HG02973 (cell line): ENCODE data around the gene TMBIM1.

Experiments
- ATAC-seq: cut with Tn5 transposase; IDR thresholded peaks from one replicate; pipeline ENCODE4 v1.9.1; 2021; ENCODE audit warnings: moderate library complexity; ENCODE audit not compliant: unreplicated experiment

TMBIM1 gene

DNA sequence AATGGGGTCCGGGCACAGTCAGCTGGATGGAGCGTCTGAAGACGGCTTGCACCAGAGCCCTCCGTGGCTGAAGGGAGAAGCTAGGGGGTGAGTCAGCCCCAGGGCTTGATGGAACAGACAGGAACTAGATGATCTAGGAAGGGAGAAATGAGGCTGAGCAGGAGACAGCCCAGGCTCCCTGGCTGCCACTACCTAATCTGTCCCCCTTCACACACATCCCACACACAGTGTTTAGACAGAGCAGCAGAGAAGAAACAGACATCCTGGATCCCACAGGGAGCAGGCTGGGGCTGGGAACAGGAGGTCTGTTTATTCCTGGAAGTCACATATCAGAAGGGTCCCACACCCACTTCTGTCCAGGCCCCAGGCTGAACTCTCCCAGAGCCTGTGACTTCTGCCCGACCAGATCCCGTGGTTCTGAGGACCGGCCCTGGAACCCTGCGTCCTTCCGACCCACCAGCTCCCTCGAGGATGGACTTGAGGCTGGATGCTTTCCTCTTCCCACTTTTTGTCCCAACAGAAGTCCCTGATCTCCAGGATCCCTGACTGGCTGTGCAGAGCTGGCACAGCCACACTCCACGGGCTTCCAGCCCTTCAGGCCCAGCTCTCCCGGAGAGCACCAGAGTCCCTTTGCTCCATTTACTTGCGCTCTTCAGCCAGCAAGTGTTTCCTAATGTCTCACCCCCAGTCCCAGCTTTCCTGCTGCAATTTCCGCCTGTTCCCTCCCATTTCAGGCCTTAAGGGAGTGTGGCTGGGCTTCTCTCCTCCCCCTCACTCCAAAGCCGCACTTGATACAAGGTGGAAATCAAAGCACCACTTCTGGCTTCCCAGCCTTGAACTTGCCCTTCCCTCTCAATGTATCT lies 33.0 kb downstream of the TMBIM1 start:
- no peak for ATAC-seq

GRCh38 chr2:218257390-218257981 lies 34.8 kb downstream of the TMBIM1 start:
- ATAC-seq, result peak; percentile 74

- peak; percentile 11 for ATAC-seq
Measured at GRCh38 chr2:218256612-218257350, 35.5 kb downstream of the TMBIM1 start.

- no peak for ATAC-seq
Measured at GRCh38 chr2:218255446-218255845, 36.9 kb downstream of the TMBIM1 start.

GRCh38 chr2:218253232-218253625 lies 39.1 kb downstream of the TMBIM1 start:
- ATAC-seq, result no peak

DNA sequence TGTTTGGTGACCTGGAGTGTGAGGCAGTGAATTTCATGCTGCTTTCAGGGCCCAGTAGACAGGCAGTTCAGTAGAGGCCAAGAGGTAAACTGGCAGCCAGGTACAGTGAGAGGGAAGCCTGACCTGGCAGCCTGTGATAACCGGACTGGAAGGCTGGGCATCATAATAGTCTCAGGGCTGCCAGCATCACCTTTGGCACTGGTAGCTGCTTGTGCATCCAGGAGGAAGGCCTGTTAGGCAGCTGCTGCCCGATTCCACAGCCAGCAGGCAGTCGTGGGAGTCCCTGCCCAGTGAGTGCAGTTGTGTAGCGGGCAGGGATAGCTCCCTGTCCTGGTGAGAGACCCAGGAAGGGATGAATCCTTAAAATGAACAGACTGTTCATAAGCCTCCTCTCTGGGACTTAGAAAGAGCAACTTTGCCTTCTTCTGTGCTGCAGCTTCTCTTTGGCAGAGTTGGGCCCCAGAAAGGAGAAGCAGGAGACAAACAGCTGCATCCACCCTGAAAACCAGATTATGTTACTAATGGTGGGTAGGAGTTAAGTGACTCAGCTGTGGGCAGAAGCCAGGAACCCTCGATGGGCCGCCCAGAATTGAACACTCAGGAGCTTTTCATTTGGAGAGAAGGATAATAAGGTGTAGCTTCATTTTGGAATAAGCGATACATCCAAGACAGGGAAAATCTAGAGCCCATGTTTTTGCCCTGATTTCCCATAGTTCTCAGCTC lies 39.6 kb downstream of the TMBIM1 start:
- ATAC-seq, result no peak

DNA sequence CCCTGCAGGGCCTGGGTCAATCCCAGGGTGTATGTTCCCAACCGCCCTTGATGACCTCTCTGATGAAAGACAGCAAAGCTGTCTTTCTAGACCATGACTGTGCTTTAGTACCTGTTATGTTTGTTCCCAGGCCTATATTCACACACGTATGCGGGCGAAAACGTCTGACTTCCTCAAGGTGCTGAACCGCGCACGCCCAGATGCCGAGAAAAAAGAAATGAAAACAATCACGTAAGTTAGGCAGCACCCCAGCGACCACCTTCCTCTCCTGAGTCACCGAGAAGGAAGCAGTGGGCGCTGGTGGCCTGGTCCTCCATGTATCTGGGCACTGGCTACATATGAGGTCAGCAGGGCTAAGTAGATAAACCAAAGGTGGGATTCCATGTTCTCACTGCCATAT lies 42.6 kb downstream of the TMBIM1 start:
- ATAC-seq, result no peak

GRCh38 chr2:218245214-218245613 lies 47.1 kb downstream of the TMBIM1 start:
- ATAC-seq, result no peak

DNA sequence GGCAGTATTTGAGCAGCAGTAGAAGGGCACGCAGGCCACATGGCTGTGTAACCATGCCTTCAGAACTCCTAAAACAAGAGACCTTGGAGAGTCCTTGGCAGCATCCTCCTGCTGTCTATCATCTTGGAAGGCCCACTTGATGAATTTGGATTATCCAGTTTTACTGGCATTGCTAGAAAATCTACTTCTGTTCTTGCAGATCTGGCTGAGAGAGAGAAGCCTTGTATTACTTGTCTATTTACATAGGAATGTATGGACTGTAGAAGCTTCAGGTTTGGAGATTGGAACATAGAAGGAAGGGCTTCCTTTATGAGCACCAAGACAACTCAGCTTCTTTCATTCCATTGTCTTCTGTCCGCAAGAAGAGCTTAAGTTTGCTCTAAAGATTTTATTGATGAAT lies 47.6 kb downstream of the TMBIM1 start:
- ATAC-seq, result no peak

- ATAC-seq, result no peak
Measured at GRCh38 chr2:218244204-218244603, 48.1 kb downstream of the TMBIM1 start.

GRCh38 chr2:218238887-218239286 lies 53.4 kb downstream of the TMBIM1 start:
- no peak for ATAC-seq

- ATAC-seq, result no peak
Measured at GRCh38 chr2:218236829-218237228, 55.5 kb downstream of the TMBIM1 start.

DNA sequence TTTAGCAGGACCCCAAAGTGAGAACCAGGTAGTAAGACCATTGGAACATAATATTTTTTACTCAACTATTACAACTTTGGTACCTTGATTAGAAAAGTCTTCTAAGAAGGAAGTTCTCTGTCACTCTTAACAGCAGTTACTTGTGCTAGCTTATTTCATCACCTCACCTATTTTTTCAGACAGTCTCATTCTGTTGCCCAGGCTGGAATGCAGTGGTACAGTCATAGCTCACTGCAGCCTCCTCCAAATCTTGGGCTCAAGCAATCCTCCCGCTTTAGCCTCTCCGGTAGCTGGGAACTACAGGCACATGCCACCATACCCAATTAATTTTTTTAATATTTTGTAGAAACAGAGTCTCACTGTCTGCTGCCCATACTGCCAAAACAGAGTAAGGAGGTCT lies 57.3 kb downstream of the TMBIM1 start:
- no peak for ATAC-seq

DNA sequence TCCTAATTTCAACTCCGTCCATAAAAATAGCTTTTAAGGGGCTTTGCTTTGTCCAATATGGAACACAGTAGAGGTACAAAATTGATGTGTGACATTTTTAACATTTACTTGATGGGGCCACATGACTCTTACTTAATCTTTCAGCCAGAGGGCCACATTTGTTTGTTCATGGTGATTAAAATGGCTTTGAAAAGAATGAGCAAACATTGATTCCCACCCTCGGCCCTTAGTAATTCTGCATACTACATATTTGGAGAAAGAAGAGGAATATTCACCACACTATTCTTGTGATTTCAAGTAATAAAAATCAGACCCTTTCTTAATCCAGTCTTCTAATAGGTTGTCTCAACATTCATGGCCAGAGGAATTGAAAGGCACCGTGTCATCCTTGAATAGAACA lies 57.8 kb downstream of the TMBIM1 start:
- no peak for ATAC-seq

GRCh38 chr2:218233543-218233942 lies 58.8 kb downstream of the TMBIM1 start:
- ATAC-seq, result no peak

GRCh38 chr2:218230882-218231281 lies 61.4 kb downstream of the TMBIM1 start:
- peak; percentile 68 for ATAC-seq

DNA sequence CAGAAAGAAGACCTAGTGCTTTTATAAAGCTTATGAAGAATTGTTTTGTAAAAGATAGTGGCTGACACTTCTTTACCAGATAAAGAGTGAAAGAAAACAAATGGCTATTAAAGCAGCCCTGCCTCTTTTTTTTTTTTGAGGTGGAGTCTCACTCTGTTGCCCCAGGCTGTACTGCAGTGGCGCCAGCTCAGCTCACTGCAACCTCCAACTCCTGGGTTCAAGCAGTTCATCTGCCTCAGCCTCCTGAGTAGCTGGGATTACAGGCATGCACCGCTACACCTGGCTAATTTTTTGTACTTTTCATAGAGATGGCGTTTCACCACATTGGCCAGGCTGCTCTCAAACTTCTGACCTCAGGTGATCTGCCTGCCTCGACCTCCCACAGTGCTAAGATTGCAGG lies 62.5 kb downstream of the TMBIM1 start:
- no peak for ATAC-seq

DNA sequence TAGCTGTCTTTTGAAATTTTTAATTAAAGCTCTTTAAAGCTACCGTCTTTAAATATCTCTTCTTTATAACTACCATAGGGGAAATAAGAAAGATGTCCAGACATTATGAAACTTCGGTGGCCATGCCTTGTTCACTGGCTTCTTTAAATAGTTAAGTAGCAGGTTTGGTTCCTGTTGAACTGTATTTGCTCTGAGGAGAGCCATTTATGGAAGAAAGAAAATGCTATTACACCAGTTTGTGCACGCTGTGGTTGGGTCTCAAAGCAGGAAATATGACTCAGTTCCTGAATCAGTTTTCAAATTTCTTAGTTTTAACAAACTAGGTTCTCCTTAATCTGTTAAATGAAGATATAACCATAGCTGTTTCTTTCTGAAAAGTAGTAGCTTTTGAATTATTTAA lies 63.1 kb downstream of the TMBIM1 start:
- ATAC-seq, result peak; percentile 92

GRCh38 chr2:218228366-218229090 lies 63.8 kb downstream of the TMBIM1 start:
- no peak for ATAC-seq

- ATAC-seq, result no peak
Measured at GRCh38 chr2:218226903-218227302, 65.4 kb downstream of the TMBIM1 start.
